A549 (cell line): ENCODE measurements around the gene TRPC3. TPM values are rescaled to one million over a fixed set of nuclear protein-coding genes. Genes with fewer than 3 reads are reported as not detected.

Experiments used
- ATAC-seq, 2 experiments: fragments of 200-7000 bp in 1 of 2; fragments of >200 bp in 1 of 2; cut with Nextera tagmentation in 1 of 2; cut with Tn5 transposase in 1 of 2; 3 replicates each; pipeline versions ENCODE4 v1.8.0 to v1.9.1; 2018 to 2020; ENCODE audit warnings: mild to moderate bottlenecking in 1 of 2, moderate library complexity in 1 of 2
- CTCF ChIA-PET: fragments of 300-600 bp; sonication (Branson Sonifier 250); formaldehyde crosslinking; extraction: SDS; loops from one replicate; lab custom pipeline; 2021; ENCODE audit warnings: antibody characterized with exemption, inconsistent platforms; lab: Yijun Ruan, JAX
- POLR2A ChIA-PET: fragments of 350-600 bp; formaldehyde crosslinking; extraction: SDS; loops from one replicate; lab custom pipeline; 2021; ENCODE audit warnings: antibody characterized with exemption, inconsistent platforms; lab: Yijun Ruan, JAX
- DNase-seq, 2 experiments: peaks; one replicate each; pipeline versions ENCODE4 v3.0.0 to v3.0.0-alpha.2; 2011 to 2016; ENCODE audit warnings: low read depth in 1 of 2, low spot score in 1 of 2
- FAIRE-seq: peaks from 2 replicates; lab custom pipeline; 2011; peaks lifted over from hg19 to GRCh38; lab: Jason Lieb, UNC
- H3K27ac ChIP-seq, 2 experiments: fragments of >200 bp; sonication (Bioruptor Twin); formaldehyde crosslinking; 3 replicates each; pipeline ENCODE4 v1.5.1; 2016 to 2017
- H3K4me1 ChIP-seq: fragments of >200 bp; sonication (Bioruptor Twin); formaldehyde crosslinking; 3 replicates; pipeline ENCODE4 v1.6.1; 2016
- H3K4me2 ChIP-seq: fragments of >200 bp; sonication (Bioruptor Twin); formaldehyde crosslinking; 3 replicates; pipeline ENCODE4 v1.6.1; 2016
- H3K4me3 ChIP-seq: fragments of >200 bp; sonication (Bioruptor Twin); formaldehyde crosslinking; 3 replicates; pipeline ENCODE4 v1.5.1; 2016
- H3K9me3 ChIP-seq: fragments of >200 bp; sonication (Bioruptor Twin); formaldehyde crosslinking; 3 replicates; pipeline ENCODE4 v1.6.1; 2016
- CBX8 ChIP-seq: fragments of 200-600 bp; sonication (generic); IDR thresholded peaks from 2 replicates; pipeline ENCODE4 v1.6.1; 2016
- EHF ChIP-seq: fragments of 250-450 bp; sonication (Bioruptor Pico); IDR thresholded peaks from 2 replicates; pipeline ENCODE4 v1.5.0; 2020; ENCODE audit warnings: mild to moderate bottlenecking
- ESRRA ChIP-seq: fragments of 150-350 bp; IDR thresholded peaks from 2 replicates; pipeline ENCODE4 v1.6.1; 2014; ENCODE audit warnings: mild to moderate bottlenecking, low read length, borderline replicate concordance
- FOXS1 ChIP-seq: fragments of 250-450 bp; sonication (Bioruptor Pico); IDR thresholded peaks from 2 replicates; pipeline ENCODE4 v1.5.0; 2020; ENCODE audit warnings: mild to moderate bottlenecking, moderate library complexity
- HES2 ChIP-seq: fragments of >200 bp; sonication (Bioruptor Twin); formaldehyde crosslinking; IDR thresholded peaks from 2 replicates; pipeline ENCODE4 v1.6.1; 2016
- HOXA7 ChIP-seq: fragments of 250-450 bp; sonication (Bioruptor Pico); IDR thresholded peaks from 2 replicates; pipeline ENCODE4 v1.5.0; 2020; ENCODE audit warnings: mild to moderate bottlenecking, moderate library complexity
- HOXB13 ChIP-seq: fragments of 250-450 bp; sonication (Bioruptor Pico); IDR thresholded peaks from 2 replicates; pipeline ENCODE4 v1.5.0; 2020; ENCODE audit warnings: low read depth, mild to moderate bottlenecking, moderate library complexity
- HOXB5 ChIP-seq: fragments of 250-450 bp; sonication (Bioruptor Pico); IDR thresholded peaks from 2 replicates; pipeline ENCODE4 v1.5.0; 2020; ENCODE audit warnings: mild to moderate bottlenecking, moderate library complexity
- JUN ChIP-seq, 2 experiments: fragments of >200 bp; sonication (Bioruptor Twin); formaldehyde crosslinking; IDR thresholded peaks; 2 replicates in 1 of 2; 3 replicates in 1 of 2; pipeline ENCODE4 v1.6.1; 2016 to 2017
- KDM5A ChIP-seq: fragments of 200-600 bp; sonication (generic); IDR thresholded peaks from 2 replicates; pipeline ENCODE4 v1.6.1; 2016; ENCODE audit warnings: antibody characterized with exemption, mild to moderate bottlenecking
- MAX ChIP-seq: IDR thresholded peaks from 2 replicates; pipeline ENCODE4 v1.6.1; 2012
- NPAS2 ChIP-seq: fragments of 250-450 bp; sonication (Bioruptor Pico); IDR thresholded peaks from 2 replicates; pipeline ENCODE4 v1.8.0; 2022; ENCODE audit warnings: mild to moderate bottlenecking, moderate library complexity, borderline replicate concordance
- NR3C1 ChIP-seq: fragments of >200 bp; sonication (Bioruptor Twin); formaldehyde crosslinking; IDR thresholded peaks from 3 replicates; pipeline ENCODE4 v1.6.1; 2017
- PBX3 ChIP-seq: IDR thresholded peaks from 2 replicates; pipeline ENCODE4 v1.6.1; 2012
- PHF8 ChIP-seq: fragments of 200-600 bp; sonication (generic); IDR thresholded peaks from 2 replicates; pipeline ENCODE4 v1.6.1; 2016; ENCODE audit warnings: low read depth, mild to moderate bottlenecking, antibody characterized with exemption, moderate library complexity, borderline replicate concordance
- POLR2A ChIP-seq: IDR thresholded peaks from 2 replicates; pipeline ENCODE4 v1.6.1; 2012; ENCODE audit warnings: mild to moderate bottlenecking, low read length
- RAD21 ChIP-seq, 2 experiments: fragments of >200 bp in 1 of 2; sonication (Bioruptor Twin) in 1 of 2; formaldehyde crosslinking in 1 of 2; IDR thresholded peaks in 1 of 2; conservative IDR thresholded peaks in 1 of 2; 2 replicates in 1 of 2; 3 replicates in 1 of 2; pipeline ENCODE4 v1.6.1; 2012 to 2018; ENCODE audit warnings: inconsistent platforms in 1 of 2
- REST ChIP-seq: fragments of 200-600 bp; sonication (generic); IDR thresholded peaks from 2 replicates; pipeline ENCODE4 v1.6.1; 2016; ENCODE audit warnings: antibody characterized with exemption, mild to moderate bottlenecking, moderate library complexity
- RNF2 ChIP-seq: fragments of 200-600 bp; sonication (generic); IDR thresholded peaks from 2 replicates; pipeline ENCODE4 v1.6.1; 2016; ENCODE audit warnings: low read depth, mild to moderate bottlenecking, antibody characterized with exemption, moderate library complexity, borderline replicate concordance
- SMC3 ChIP-seq: fragments of >200 bp; sonication (Bioruptor Twin); formaldehyde crosslinking; IDR thresholded peaks from 3 replicates; pipeline ENCODE4 v1.6.1; 2018; ENCODE audit warnings: inconsistent platforms
- TFCP2L1 ChIP-seq: fragments of 250-450 bp; sonication (Bioruptor Pico); IDR thresholded peaks from 2 replicates; pipeline ENCODE4 v1.5.0; 2021; ENCODE audit warnings: mild to moderate bottlenecking
- USF2 ChIP-seq: fragments of 450-650 bp; IDR thresholded peaks from 2 replicates; pipeline ENCODE4 v1.6.1; 2014; ENCODE audit warnings: antibody characterized with exemption
- ZC3H11A ChIP-seq: fragments of 450-650 bp; IDR thresholded peaks from 2 replicates; pipeline ENCODE4 v1.6.1; 2014; ENCODE audit warnings: antibody characterized with exemption, mild to moderate bottlenecking
- ZNF302 ChIP-seq: fragments of 250-450 bp; sonication (Bioruptor Pico); IDR thresholded peaks from 2 replicates; pipeline ENCODE4 v1.9.0; 2021; ENCODE audit warnings: inconsistent platforms, mild to moderate bottlenecking, moderate library complexity
- ZSCAN20 ChIP-seq: fragments of 250-450 bp; sonication (Bioruptor Pico); IDR thresholded peaks from 2 replicates; pipeline ENCODE4 v1.8.0; 2022; ENCODE audit warnings: mild to moderate bottlenecking, moderate library complexity
- WGBS: methylation state at CpG from one replicate; pipeline ENCODE4 v1.1.6; 2017; ENCODE audit errors: missing lambda C conversion rate; 5-methylcytosine and 5-hydroxymethylcytosine counted together
- polyA plus RNA-seq, 4 experiments: library from polyadenylated mRNA; depleted of rRNA in 3 of 4; stranded (reverse); fragments of >200 nt; fragmentation: RNase III in 1 of 4; extraction: RNeasy Plus Mini Kit Qiagen cat#74134 plus additional on column Dnase treatment in 1 of 4; gene quantifications; 2 replicates in 3 of 4; 3 replicates in 1 of 4; pipeline ENCODE4 v1.2.3, GENCODE V29; 2011 to 2017

TRPC3 gene
- polyA plus RNA-seq, 2 of the 4 experiments (the other 2 are of a cell fraction), result 0.03 to 0.04 TPM

- POLR2A ChIA-PET, result no interaction called here
Observed at GRCh38 chr4:121938282-121939092, 13.4 kb downstream of the TRPC3 start.

GRCh38 chr4:121936101-121936500 lies 15.8 kb downstream of the TRPC3 start:
- ChIA-PET CTCF (interaction anchor here (0.8 kb wide), 1 partner anchor 9 kb away, joined by 3 read pairs; no protein-coding TSS in a partner anchor), POLR2A (no interaction called here)
- ATAC-seq, result no peak

More at GRCh38 chr4:121938282-121939092, 13.4 kb downstream of the TRPC3 start:
- WGBS, result 12% methylated on average over 5 of the region's 5 CpGs
- CTCF ChIA-PET, result no interaction called here
- H3K9me3 ChIP-seq, result no peaks in the 10 kb centered on the region
- no peak overlapping the region for H3K4me2 ChIP-seq
- no peaks in the 10 kb centered on the region for H3K4me1 ChIP-seq
- no peak overlapping the region for H3K4me3 ChIP-seq
- FAIRE-seq, result no peak
- ATAC-seq, result no peak
- no peak for DNase-seq
- TF ChIP-seq ZNF302 (no peak), CBX8 (0 out of 2 replicates have a peak, but pooled peaks have one; percentile 51)
- H3K27ac ChIP-seq, result no peak overlapping the region

GRCh38 chr4:121934635-121935034 lies 17.2 kb downstream of the TRPC3 start:
- CTCF ChIA-PET, result no interaction called here
- POLR2A ChIA-PET, result no interaction called here
- TF ChIP-seq EHF (no peak), MAX (no peak), HOXB13 (no peak), PBX3 (no peak), REST (no peak), FOXS1 (CRISPR knock-in tag) (no peak)
- Histone ChIP-seq H3K4me3 (no peak overlapping the region), H3K4me1 (no peaks in the 10 kb centered on the region), H3K9me3 (no peaks in the 10 kb centered on the region), H3K27ac (no peak overlapping the region), H3K4me2 (no peak overlapping the region)
- WGBS, result 40% methylated on average over 1 of the region's 1 CpG
- DNase-seq, result no peak
- no peak for ATAC-seq
- FAIRE-seq, result no peak

More at GRCh38 chr4:121936101-121936500, 15.8 kb downstream of the TRPC3 start:
- Histone ChIP-seq H3K4me2 (no peak overlapping the region), H3K27ac (no peak overlapping the region), H3K9me3 (no peaks in the 10 kb centered on the region), H3K4me1 (no peaks in the 10 kb centered on the region), H3K4me3 (no peak overlapping the region)
- 12% methylated on average over 4 of the region's 4 CpGs for WGBS
- FAIRE-seq (no peak), DNase-seq (no peak)
- TF ChIP-seq PHF8, result no peak
- TF ChIP-seq NPAS2, result no peak
- no peak for TF ChIP-seq KDM5A
- TF ChIP-seq HES2, result no peak
- TF ChIP-seq HOXA7 (CRISPR knock-in tag), result no peak
- TF ChIP-seq SMC3, result no peak
- TF ChIP-seq ESRRA, result no peak
- no peak for TF ChIP-seq JUN (IDR thresholded peaks at IDR 0.05)
- TF ChIP-seq ZC3H11A, result no peak
- no peak for TF ChIP-seq ZSCAN20
- no peak for TF ChIP-seq REST
- no peak for TF ChIP-seq TFCP2L1
- TF ChIP-seq RNF2, result no peak
- no peak for TF ChIP-seq POLR2A
- no peak for TF ChIP-seq NR3C1
- TF ChIP-seq HOXB5, result no peak
- no peak for TF ChIP-seq RAD21 (conservative IDR thresholded peaks at IDR 0.05 in 1 of 2, IDR thresholded peaks at IDR 0.05 in 1 of 2)
- TF ChIP-seq USF2, result no peak
